Measurements from ENCODE around the gene LVRN.

DNA sequence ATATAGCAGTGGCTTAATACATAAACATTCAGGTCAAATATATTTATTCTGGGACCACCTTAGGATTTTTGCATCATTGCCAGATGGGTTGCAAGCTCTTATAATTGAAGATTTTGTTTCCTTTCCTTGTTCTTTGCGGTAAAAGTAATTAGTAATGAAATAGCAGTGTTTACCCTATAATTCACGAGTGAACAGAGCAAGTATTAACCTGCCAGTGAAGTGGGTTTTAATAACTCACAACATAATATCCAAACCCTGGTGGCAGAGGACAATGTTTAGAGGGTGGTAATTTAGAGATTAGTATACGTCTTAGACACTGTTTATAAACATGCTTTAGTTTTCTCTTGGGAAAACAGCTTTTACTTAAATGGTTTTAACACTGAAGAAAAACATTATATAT, 81.8 kb downstream of the LVRN start:
- TF ChIP-seq, protein P1, sequence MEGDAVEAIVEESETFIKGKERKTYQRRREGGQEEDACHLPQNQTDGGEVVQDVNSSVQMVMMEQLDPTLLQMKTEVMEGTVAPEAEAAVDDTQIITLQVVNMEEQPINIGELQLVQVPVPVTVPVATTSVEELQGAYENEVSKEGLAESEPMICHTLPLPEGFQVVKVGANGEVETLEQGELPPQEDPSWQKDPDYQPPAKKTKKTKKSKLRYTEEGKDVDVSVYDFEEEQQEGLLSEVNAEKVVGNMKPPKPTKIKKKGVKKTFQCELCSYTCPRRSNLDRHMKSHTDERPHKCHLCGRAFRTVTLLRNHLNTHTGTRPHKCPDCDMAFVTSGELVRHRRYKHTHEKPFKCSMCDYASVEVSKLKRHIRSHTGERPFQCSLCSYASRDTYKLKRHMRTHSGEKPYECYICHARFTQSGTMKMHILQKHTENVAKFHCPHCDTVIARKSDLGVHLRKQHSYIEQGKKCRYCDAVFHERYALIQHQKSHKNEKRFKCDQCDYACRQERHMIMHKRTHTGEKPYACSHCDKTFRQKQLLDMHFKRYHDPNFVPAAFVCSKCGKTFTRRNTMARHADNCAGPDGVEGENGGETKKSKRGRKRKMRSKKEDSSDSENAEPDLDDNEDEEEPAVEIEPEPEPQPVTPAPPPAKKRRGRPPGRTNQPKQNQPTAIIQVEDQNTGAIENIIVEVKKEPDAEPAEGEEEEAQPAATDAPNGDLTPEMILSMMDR (conservative IDR thresholded peaks at IDR 0.05; ENCODE audit: low read depth, low read length): no peak
- TF ChIP-seq POLR2A (IDR thresholded peaks at IDR 0.05; ENCODE audit: low read depth, low read length): no peak
- no peak for TF ChIP-seq MAZ (IDR thresholded peaks at IDR 0.05; ENCODE audit: borderline replicate concordance, low read depth, low read length)
- no peak for TF ChIP-seq RFX5 (IDR thresholded peaks at IDR 0.05; ENCODE audit: low read depth, low read length)
- TF ChIP-seq SMC3 (IDR thresholded peaks at IDR 0.05; ENCODE audit: low read depth, low read length): no peak
- TF ChIP-seq, protein P2, sequence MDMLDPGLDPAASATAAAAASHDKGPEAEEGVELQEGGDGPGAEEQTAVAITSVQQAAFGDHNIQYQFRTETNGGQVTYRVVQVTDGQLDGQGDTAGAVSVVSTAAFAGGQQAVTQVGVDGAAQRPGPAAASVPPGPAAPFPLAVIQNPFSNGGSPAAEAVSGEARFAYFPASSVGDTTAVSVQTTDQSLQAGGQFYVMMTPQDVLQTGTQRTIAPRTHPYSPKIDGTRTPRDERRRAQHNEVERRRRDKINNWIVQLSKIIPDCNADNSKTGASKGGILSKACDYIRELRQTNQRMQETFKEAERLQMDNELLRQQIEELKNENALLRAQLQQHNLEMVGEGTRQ (IDR thresholded peaks at IDR 0.05; ENCODE audit: low read depth, low read length): no peak
- no peak for TF ChIP-seq RAD21 (IDR thresholded peaks at IDR 0.05; ENCODE audit: low read length)
